ENCODE data around the gene ELANE. TPM values are rescaled to one million over a fixed set of nuclear protein-coding genes. Genes with fewer than 3 reads are reported as not detected.

ELANE gene
- not detected in 2 replicates for total RNA-seq (2014; rRNA removed; shearing (Covaris generic))

DNA sequence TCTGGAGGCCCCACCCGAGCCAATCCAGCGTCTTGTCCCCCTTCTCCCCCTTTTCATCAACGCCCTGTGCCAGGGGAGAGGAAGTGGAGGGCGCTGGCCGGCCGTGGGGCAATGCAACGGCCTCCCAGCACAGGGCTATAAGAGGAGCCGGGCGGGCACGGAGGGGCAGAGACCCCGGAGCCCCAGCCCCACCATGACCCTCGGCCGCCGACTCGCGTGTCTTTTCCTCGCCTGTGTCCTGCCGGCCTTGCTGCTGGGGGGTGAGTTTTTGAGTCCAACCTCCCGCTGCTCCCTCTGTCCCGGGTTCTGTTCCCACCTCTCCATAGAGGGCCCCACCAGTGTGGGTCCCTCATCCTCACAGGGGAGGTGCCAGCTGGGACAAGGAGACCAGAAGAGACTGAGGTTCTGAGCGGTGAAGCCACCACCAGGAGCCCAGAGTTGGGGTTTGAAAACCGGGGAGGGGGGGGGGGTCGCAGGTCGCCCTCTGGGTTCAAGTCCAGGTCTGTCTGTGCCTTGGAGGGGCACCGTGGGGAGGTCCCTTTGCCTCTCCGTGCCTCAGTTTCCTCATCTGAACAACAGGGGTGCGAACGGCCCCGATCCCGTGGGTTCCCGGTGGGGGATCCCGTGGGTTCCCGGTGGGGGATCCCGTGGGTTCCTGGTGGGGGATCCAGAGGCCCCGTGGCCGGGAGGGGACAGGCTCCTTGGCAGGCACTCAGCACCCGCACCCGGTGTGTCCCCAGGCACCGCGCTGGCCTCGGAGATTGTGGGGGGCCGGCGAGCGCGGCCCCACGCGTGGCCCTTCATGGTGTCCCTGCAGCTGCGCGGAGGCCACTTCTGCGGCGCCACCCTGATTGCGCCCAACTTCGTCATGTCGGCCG, at the start of gene ELANE:
Gene ELANE (plus strand): TSS at position 168 of the 878 bp plus-strand sequence. CDS start 26 bp downstream, at position 194.
- DNase-seq (ENCODE audit: low read depth) = no peak

DNA sequence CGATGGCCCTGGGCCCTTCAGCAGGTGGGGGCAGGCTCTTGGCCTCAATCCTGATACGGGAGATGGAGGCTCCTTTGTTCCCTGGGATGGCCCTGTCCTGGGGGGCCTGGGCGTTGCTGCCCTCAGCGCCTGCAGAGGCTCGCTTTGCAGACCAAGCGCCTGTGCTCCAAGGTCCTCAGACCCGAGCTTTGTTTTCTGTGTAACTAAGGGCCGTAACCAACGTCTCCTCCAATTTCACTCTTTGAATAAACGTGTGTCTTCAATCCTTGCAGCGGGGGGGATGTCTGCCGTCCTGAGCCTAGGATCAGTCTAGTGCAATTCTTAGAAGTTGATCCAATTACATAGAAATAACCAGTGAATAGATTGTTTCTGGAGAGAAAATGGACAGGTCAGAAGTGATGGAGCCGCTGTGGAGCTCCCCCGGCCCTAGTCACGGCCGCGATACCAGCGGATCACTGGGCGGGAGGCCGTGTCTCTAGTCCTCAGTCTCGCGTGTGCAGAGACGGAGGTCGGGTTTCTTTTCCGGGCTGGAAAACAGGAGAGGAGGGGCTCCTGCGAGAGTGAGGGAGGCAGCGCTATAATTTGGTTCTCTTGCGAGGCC, 49.5 kb upstream of the ELANE start:
- no peak for DNase-seq (ENCODE audit: low read depth)

DNA sequence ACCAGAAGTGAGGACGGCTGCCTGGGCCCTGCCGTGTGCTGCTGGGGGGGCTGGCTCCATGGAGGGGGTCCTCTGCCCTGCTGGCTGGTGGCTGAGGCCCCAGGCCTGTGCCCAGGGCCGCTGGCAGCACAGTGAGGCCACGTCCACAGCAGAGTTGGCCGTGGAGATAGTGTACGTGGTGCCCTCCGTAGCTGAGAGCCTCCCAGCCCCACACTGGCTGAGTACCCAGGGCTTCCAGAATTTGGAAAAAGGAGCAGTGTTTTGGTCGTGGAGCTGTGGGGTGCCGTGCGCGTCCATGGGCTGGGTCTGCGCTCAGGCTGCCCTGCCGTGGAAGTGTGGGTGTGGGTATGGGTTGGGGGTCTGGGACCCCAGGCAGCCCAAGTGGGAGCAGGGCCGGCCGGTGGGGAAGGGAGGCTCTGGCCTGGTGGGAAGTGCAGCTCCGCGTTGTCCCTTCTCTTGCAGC, 49.0 kb upstream of the ELANE start:
- DNase-seq (ENCODE audit: low read depth) = no peak

DNA sequence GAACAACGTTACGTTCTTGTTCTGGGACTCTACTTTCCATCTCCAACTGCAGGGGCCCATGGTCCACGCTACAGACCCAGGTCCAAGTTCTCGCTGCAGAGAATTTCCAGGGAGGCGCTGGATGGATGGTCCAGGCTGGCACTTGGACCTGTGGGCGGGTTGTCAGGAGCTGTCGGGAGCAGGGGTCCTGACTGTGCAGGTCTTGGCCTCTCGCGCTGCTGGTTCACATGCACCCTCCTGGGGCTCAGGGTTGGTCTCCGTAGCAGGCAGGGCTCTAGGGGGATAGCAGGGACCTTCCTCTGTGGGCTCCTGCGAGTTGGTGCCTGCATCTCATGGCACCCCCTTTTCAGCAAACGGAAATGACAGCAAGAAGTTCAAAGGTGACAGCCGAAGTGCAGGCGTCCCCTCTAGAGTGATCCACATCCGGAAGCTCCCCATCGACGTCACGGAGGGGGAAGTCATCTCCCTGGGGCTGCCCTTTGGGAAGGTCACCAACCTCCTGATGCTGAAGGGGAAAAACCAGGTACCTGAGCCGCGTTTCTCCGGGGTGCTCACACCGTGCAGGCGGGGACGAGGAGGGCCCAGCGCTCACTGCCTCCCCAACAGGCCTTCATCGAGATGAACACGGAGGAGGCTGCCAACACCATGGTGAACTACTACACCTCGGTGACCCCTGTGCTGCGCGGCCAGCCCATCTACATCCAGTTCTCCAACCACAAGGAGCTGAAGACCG, 48.3 kb upstream of the ELANE start:
- no peak for DNase-seq (ENCODE audit: low read depth)

DNA sequence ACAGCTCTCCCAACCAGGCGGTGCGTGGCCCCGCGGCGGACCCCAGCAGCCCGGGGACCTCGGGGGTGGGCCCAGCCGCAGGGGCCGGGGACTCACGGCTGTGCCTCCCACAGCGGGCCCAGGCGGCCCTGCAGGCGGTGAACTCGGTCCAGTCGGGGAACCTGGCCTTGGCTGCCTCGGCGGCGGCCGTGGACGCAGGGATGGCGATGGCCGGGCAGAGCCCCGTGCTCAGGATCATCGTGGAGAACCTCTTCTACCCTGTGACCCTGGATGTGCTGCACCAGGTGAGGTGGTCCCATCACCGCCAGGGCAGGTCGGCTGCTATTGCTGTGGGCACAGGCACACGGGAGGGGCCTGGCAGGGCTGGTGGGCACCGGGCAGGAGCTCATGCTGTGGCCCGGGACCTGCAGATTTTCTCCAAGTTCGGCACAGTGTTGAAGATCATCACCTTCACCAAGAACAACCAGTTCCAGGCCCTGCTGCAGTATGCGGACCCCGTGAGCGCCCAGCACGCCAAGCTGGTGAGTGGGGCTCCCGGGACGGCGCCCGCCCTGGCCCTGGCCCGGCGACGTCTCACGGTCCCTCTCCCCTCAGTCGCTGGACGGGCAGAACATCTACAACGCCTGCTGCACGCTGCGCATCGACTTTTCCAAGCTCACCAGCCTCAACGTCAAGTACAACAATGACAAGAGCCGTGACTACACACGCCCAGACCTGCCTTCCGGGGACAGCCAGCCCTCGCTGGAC, 47.5 kb upstream of the ELANE start:
- no peak for DNase-seq (ENCODE audit: low read depth)

DNA sequence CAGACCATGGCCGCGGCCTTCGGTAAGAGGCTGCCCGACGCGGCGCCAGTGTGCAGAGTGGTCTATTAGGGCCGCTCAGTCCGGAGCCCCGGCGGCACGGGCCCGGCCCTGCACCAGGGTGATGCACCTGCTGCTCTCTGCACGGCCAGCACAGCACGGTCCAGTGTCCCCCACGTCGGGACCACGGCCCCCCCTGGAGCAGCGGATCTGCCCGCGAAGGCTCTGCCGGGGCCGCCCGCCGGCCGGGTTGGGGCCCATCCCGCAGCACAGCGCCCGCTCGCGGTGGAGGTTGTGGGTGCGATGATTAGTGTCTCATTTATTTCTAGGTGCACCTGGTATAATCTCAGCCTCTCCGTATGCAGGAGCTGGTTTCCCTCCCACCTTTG, 46.9 kb upstream of the ELANE start:
- no peak for DNase-seq (ENCODE audit: low read depth)

DNA sequence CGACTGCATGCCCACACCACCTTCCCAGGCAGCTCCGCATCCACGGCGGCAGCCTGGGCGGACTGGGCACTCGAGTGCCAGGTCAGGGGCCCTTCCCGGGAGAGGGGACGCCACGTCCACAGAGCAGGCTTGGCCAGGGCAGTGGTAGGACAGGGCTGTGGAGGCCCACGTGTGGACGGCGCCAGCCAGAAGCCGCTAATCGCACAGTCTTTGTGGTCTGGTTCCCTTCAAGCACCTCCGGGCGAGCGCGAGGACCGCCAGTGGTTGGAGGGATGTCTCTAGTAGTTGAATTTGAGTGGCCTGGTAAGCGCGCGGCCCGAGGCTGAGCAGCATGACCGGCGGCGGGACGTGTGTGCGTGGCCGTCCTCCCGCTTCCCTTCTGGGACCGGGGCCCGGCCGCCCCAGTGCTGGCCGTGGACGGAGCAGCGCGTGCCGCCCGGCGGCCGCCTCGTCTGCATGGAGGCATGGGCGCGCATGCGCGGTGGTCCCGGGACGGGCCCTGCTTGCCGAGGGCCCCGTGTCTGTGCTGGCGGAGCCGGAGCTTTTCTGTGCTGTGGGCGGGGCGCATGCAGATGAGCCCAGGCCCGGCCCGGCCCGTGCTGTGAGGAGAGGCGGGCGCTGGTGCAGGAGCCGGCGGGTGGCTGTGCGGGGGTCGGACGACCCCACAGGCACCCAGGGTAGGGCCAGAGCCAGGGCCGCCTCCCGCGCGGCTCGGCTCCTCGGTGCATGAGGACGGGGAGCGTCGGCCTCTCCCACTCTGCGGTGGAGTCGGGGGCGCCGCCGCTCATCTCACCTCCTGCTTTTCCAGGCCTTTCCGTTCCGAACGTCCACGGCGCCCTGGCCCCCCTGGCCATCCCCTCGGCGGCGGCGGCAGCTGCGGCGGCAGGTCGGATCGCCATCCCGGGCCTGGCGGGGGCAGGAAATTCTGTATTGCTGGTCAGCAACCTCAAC, 46.2 kb upstream of the ELANE start:
- DNase-seq (ENCODE audit: low read depth) = no peak

DNA sequence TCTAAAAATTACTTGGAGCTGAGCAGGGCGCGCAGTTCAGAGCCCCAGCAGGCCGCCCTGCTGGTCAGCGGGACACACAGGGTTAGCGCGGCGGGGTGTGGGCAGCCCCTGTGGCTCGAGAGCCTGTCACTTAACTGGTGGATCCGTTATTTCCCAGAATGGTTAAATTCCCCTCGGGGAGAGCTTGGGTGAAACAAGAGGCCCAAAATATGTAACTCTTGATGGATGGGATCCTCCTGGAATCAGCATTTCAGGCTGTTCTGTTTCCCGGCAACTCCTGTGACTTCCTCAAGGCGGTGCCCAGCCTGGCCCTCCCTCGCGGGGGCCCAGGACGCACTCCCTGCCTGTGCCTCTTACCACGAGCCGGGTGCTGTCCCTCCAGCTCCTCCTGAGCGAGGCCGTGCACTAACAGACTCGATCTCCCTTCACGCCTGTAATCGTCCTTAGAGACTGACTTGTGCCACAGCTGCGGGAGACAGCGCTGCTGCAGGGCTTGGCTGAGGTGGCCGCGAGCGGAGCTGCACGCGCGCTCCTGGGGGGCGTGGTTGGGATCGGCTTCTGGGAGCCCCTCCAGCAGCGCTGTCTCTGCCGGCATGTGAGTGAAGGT, 45.2 kb upstream of the ELANE start:
- DNase-seq (ENCODE audit: low read depth) = no peak

DNA sequence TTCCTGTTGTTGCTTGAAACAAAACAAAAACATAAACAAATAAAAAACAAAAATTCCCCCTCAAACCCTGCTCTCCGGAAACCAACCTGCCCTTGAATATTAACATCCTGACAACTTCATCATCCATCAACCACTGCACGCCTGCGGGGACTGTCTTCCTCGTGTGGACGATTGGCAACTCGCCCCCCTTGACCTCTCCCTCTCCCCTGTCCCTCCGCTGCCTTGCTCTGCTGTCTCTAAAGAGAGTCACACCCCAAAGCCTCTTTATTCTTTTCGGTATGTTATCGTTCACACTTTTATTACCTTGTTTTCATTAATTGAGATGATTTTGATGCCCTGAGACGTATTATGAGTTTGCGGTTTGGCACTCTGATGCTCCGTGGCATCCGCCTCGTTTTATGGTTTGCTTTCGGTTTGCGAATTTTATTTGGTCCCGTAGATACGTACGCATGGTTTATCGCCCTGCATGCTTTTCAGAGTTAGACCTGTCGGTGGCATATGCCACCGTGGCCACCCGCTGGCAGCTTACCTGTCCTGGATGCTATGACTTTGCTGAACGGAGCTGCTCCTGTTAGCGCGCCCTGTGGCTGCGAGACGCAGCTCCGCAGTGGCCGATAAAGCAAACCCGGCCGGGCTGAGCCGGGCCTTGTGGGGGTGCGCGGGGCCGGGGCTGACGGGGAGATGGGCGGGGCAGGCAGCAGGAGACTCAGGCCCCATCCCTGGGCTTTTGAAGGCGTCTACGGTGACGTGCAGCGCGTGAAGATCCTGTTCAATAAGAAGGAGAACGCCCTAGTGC, 44.3 kb upstream of the ELANE start:
- no peak for DNase-seq (ENCODE audit: low read depth)

DNA sequence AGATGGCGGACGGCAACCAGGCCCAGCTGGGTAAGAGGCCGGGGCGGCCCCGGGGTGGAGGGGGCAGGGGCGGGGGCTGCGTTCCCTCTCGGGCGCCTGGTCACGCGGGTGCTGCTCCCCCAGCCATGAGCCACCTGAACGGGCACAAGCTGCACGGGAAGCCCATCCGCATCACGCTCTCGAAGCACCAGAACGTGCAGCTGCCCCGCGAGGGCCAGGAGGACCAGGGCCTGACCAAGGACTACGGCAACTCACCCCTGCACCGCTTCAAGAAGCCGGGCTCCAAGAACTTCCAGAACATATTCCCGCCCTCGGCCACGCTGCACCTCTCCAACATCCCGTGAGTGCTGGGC, 43.7 kb upstream of the ELANE start:
- DNase-seq (ENCODE audit: low read depth) = no peak

DNA sequence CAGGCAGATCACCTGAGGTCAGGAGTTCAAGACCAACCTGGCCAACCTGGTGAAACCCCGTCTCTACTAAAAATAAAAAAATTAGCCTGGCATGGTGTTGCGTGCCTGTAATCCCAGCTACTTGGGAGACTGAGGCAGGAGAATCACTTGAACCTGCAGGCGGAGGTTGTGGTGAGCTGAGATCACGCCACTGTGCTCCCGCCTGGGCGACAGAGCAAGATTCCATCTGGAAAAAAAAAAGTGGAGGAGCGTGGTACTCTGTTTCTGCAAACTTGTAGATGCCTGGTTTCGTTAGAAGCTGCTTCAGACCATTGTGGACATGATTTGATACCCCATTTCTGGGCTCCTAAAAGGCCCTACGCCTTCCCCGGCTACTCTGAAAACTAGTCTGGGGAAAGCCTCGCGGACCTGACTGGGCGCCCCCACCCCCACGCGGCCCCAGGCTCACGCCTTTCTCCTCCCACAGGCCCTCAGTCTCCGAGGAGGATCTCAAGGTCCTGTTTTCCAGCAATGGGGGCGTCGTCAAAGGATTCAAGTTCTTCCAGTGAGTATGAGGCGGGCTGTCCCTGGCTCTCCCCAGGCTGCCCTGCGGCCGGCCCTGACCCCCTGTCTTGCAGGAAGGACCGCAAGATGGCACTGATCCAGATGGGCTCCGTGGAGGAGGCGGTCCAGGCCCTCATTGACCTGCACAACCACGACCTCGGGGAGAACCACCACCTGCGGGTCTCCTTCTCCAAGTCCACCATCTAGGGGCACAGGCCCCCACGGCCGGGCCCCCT, 41.8 kb upstream of the ELANE start:
- no peak for DNase-seq (ENCODE audit: low read depth)

DNA sequence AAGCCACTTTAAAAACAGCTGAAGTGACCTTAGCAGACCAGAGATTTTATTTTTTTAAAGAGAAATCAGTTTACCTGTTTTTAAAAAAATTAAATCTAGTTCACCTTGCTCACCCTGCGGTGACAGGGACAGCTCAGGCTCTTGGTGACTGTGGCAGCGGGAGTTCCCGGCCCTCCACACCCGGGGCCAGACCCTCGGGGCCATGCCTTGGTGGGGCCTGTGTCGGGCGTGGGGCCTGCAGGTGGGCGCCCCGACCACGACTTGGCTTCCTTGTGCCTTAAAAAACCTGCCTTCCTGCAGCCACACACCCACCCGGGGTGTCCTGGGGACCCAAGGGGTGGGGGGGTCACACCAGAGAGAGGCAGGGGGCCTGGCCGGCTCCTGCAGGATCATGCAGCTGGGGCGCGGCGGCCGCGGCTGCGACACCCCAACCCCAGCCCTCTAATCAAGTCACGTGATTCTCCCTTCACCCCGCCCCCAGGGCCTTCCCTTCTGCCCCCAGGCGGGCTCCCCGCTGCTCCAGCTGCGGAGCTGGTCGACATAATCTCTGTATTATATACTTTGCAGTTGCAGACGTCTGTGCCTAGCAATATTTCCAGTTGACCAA, 41.1 kb upstream of the ELANE start:
- no peak for DNase-seq (ENCODE audit: low read depth)

DNA sequence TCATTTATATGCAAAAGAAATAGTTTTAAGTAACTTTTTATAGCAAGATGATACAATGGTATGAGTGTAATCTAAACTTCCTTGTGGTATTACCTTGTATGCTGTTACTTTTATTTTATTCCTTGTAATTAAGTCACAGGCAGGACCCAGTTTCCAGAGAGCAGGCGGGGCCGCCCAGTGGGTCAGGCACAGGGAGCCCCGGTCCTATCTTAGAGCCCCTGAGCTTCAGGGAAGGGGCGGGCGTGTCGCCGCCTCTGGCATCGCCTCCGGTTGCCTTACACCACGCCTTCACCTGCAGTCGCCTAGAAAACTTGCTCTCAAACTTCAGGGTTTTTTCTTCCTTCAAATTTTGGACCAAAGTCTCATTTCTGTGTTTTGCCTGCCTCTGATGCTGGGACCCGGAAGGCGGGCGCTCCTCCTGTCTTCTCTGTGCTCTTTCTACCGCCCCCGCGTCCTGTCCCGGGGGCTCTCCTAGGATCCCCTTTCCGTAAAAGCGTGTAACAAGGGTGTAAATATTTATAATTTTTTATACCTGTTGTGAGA, 40.5 kb upstream of the ELANE start:
- DNase-seq (ENCODE audit: low read depth) = no peak

DNA sequence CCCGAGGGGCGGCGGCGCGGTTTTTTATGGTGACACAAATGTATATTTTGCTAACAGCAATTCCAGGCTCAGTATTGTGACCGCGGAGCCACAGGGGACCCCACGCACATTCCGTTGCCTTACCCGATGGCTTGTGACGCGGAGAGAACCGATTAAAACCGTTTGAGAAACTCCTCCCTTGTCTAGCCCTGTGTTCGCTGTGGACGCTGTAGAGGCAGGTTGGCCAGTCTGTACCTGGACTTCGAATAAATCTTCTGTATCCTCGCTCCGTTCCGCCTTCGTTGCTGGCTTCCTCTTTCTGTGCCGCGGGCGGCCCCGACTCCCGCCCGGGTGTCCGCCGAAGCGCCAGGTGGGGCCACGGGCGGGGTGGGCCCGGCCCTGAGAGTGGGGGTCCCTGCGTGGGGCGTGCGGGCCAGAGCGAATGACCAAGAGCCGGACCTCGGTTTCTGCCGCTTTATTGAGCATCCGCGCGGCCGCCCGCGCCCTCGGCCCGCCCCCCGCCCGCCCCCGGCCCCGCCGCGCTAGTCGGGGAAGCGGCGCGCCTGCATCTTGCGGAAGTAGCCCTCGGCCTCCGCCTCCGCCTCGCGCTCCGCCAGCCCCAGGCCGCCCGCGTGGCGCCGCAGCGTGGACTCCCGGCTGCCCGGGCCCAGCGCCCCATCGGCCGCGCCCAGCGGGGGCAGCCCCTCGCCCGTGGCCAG, 39.9 kb upstream of the ELANE start:
- no peak for DNase-seq (ENCODE audit: low read depth)

DNA sequence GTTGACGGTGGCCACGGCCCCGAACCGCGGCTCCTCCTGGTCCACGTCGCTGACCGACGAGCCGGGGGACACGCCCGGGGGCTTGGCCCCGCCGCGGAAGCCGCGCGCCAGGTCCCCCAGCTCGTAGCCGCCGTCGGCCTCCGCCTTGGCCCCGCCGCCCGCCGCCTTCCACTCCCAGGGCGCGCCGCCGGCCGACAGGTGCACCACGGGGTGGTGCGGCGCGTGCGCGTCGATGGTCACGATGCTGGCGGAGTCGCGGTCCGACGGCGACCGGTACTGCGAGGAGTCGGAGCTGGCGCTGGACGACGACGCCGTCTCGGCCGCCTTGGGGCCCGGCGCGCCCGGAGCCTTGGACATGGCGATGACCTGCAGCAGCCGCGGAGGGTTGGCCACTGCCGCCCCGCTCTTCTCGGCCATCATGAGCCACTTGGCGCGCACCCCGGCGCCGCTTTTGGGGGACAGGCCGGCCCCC, 39.3 kb upstream of the ELANE start:
- DNase-seq (ENCODE audit: low read depth) = no peak

DNA sequence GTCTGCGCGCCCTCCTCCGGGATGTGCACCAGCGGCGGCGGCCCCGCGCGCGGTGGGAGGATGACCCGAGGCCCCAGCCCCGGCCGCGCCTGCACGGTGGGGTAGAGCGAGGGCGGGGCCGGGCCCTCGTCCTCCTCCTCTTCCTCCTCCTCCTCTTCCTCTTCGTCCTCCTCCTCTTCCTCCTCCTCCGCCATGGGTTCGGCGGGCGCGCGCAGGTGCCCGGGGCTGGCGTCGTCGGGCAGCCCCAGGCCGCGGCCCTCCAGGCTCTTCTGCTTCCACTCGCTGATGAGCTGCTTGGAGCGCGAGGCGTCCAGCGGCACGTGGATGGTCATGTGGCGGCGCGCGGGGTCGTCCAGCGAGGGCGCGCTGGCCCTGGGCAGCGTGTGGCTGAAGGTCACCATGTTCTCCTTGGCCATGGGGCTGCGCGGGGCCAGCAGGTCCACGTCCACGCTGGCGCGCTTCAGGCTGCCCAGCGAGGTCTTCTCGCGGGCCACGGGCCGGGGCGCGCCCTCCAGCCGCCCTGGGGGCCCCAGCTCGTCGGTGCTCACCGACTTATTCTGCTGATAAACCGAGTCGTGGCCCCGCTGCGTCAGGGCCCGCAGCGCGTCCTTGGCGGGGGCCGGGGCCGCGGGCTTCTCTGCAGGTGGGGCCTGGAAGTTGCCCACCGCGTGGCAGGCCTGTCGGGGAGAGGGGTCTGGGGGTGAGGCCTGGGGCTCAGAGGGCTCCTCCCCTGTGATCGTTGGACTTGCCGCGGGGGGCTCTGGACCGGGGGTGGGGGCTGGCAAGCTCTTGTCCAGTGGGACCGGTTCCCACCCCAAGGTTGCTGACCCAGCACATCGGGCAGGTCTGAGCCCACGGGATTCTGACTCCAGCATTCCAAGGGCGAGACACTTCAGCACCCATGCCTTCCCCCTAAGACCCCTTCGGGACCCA, 38.6 kb upstream of the ELANE start:
- DNase-seq (ENCODE audit: low read depth) = no peak

All from M059J (cell line).